Ovary (tissue), 3 donors: ENCODE measurements around the gene MAP2K5.

Source experiments
- CTCF ChIP-seq, 3 donors: fragments of 450-650 bp in 2 of 3; fragments of 200-600 bp in 1 of 3; IDR thresholded peaks; one replicate each; pipeline versions ENCODE4 v1.5.1 to v1.8.0; 2016 to 2022; ENCODE audit warnings: antibody characterized with exemption in 3 of 3, mild to moderate bottlenecking in 1 of 3
- EP300 ChIP-seq: sonication (generic); formaldehyde crosslinking; IDR thresholded peaks from one replicate; pipeline ENCODE4 v1.6.1; 2017; ENCODE audit warnings: antibody characterized with exemption
- donor health status: DM: no; HTN: no; CAD: no.

- TF ChIP-seq CTCF (IDR thresholded peaks at IDR 0.05) (no peak), EP300 (no peak)
Measured at GRCh38 chr15:67815036-67815592, 272.6 kb downstream of the MAP2K5 start.
